Peyer's patch (tissue), 4 donors: ENCODE results near the gene CD28.

Experiments
- CTCF ChIP-seq, 6 experiments: fragments of 450-650 bp in 4 of 6; fragments of 200-600 bp in 2 of 6; sonication (generic) in 1 of 6; IDR thresholded peaks; one replicate each; pipeline ENCODE4 v1.5.1; 2017 to 2019; ENCODE audit warnings: antibody characterized with exemption in 6 of 6, mild to moderate bottlenecking in 3 of 6, moderate library complexity in 1 of 6
- POLR2A ChIP-seq, 2 donors: fragments of 450-650 bp; IDR thresholded peaks; one replicate each; pipeline ENCODE4 v1.5.1; 2017; ENCODE audit warnings: antibody characterized with exemption in 2 of 2, mild to moderate bottlenecking in 2 of 2, moderate library complexity in 2 of 2

- TF ChIP-seq CTCF (IDR thresholded peaks at IDR 0.05) = no peak
- TF ChIP-seq POLR2A (IDR thresholded peaks at IDR 0.05) = no peak
Observed at GRCh38 chr2:203694191-203694590, 12.2 kb upstream of the CD28 start.
